HL-60 (cell line): ENCODE results near the gene KLK6.

Source experiments
- DNase-seq, 2 experiments: peaks; one replicate each; pipeline ENCODE4 v3.0.0-alpha.2; 2010 to 2020; ENCODE audit warnings: low read depth in 1 of 2, low spot score in 1 of 2
- H3K27ac ChIP-seq: fragments of 250-450 bp; sonication (Bioruptor Pico); replicated peaks from 2 replicates; pipeline ENCODE4 v1.5.1; 2020; ENCODE audit warnings: mild to moderate bottlenecking, moderate library complexity
- H3K27me3 ChIP-seq: fragments of 250-450 bp; sonication (Bioruptor Pico); 2 replicates; pipeline ENCODE4 v1.5.1; 2021; ENCODE audit warnings: mild to moderate bottlenecking, moderate library complexity; ENCODE audit not compliant: insufficient read depth, poor library complexity, severe bottlenecking
- H3K4me3 ChIP-seq: replicated peaks from 2 replicates; pipeline ENCODE4 v1.5.1; 2011; ENCODE audit warnings: mild to moderate bottlenecking, control low read depth, low read length; ENCODE audit not compliant: insufficient read depth
- CTCF ChIP-seq: IDR thresholded peaks from one replicate; pipeline ENCODE4 v1.5.1; 2011; ENCODE audit warnings: low read length, control low read depth, inconsistent platforms; ENCODE audit not compliant: insufficient read depth
- GABPA ChIP-seq: IDR thresholded peaks from 2 replicates; pipeline ENCODE4 v1.6.1; 2012; ENCODE audit warnings: low read depth
- POLR2AphosphoS5 ChIP-seq: IDR thresholded peaks from 2 replicates; pipeline ENCODE4 v1.6.1; 2012; ENCODE audit warnings: low read depth
- REST ChIP-seq: IDR thresholded peaks from 2 replicates; pipeline ENCODE4 v1.6.1; 2012; ENCODE audit warnings: low read depth; ENCODE audit not compliant: insufficient replicate concordance
- SPI1 ChIP-seq: IDR thresholded peaks from 2 replicates; pipeline ENCODE4 v1.6.1; 2012; ENCODE audit warnings: low read depth, mild to moderate bottlenecking, borderline replicate concordance

KLK6 gene

DNA sequence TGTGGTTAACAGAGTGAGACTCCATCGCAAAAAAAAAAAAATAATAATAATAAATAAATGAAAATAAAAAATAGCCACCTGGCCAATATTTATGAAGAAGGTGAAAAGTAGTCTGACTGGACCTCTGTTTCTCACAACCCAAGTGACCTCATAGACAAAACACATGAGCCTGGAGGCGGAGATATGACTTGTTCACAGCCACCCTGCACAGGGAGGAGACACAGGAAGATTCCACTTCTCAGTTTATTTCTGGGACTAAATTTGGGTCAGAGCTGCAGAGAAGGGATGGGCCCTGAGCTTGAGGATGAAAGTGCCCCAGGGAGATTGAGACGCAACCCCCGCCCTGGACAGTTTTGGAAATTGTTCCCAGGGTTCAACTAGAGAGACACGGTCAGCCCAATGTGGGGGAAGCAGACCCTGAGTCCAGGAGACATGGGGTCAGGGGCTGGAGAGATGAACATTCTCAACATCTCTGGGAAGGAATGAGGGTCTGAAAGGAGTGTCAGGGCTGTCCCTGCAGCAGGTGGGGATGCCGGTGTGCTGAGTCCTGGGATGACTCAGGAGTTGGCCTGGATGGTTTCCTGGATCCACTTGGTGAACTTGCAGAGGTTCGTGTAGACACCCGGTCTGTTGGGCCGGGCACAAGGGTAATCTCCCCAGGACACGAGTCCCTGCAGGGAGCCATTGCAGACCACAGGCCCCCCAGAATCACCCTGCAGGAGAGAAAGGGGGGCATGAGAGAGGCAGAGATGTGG, 26.1 kb downstream of the KLK6 start:
- DNase-seq = no peak
- TF ChIP-seq SPI1 = no peak
- TF ChIP-seq POLR2AphosphoS5 = no peak
- TF ChIP-seq REST = no peak
- TF ChIP-seq CTCF = no peak
- TF ChIP-seq GABPA = no peak

DNA sequence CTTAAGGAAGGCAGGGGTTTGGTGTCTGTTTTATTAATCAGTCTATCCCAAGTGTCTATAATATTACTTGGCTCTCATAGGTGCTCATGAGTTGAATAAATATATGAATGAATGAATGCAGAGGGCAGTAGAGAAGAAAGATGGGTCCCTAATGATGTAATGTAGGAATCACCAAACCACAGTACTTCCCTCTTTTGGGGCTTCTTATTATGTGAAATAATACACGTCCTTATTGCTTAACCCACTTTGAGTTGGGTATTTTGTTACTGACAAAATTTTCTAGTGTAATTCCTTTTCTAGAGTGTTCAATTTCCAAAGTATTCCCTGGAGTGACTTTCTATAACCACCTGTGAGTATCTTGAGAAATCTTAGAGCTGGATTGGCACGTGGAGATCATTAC, 29.8 kb downstream of the KLK6 start:
- no peak for DNase-seq
- no peaks in the 10 kb centered on the region for H3K27me3 ChIP-seq
- no peak overlapping the region for H3K27ac ChIP-seq
- no peak overlapping the region for H3K4me3 ChIP-seq
- TF ChIP-seq REST (no peak), GABPA (no peak), SPI1 (no peak), CTCF (no peak), POLR2AphosphoS5 (no peak)

More for the DNA sequence above, 26.1 kb downstream of the KLK6 start:
- no peak overlapping the region for H3K4me3 ChIP-seq
- H3K27me3 ChIP-seq = no peaks in the 10 kb centered on the region
- H3K27ac ChIP-seq = no peak overlapping the region

DNA sequence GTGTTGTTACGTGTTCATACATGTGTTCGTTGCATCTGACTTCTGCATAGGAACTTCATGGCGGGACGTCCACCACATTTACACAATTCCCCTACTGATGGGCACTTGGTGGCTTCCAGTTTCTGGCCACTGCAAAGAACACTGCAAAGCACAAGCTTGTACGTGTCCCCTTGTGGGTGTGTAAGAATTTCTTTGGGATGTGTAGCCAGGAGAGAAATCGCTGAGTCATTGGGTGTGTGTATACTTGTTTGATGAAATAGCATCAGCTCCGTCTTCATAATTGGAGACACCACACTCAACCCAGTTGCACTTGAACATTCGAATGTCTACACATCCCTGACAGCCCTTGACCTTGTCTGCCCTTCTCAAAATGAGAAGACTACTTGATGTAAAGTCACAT, 35.8 kb downstream of the KLK6 start:
- no peak for DNase-seq
- TF ChIP-seq GABPA = no peak
- TF ChIP-seq CTCF = no peak
- no peak for TF ChIP-seq POLR2AphosphoS5
- no peak for TF ChIP-seq REST
- TF ChIP-seq SPI1 = no peak
- Histone ChIP-seq H3K4me3 (no peak overlapping the region), H3K27ac (no peak overlapping the region), H3K27me3 (no peaks in the 10 kb centered on the region)
